Glutamatergic neuron (in vitro differentiated cells): ENCODE data around the gene RNF222. TPM values are rescaled to one million over a fixed set of nuclear protein-coding genes. Genes with fewer than 3 reads are reported as not detected.

Source experiments
- DNase-seq: peaks from one replicate; pipeline ENCODE4 v3.0.0; 2022
- H3K27ac Mint-ChIP-seq: one replicate; pipeline ENCODE4 v1.8.0; 2020; ENCODE audit warnings: mild to moderate bottlenecking, mixed read lengths, inconsistent platforms; ENCODE audit not compliant: unreplicated experiment
- H3K27me3 Mint-ChIP-seq: one replicate; pipeline ENCODE4 v1.8.0; 2020; ENCODE audit warnings: mild to moderate bottlenecking, moderate library complexity, mixed read lengths, inconsistent platforms; ENCODE audit not compliant: unreplicated experiment
- H3K36me3 Mint-ChIP-seq: one replicate; pipeline ENCODE4 v1.8.0; 2020; ENCODE audit warnings: mild to moderate bottlenecking, mixed read lengths, inconsistent platforms; ENCODE audit not compliant: unreplicated experiment
- H3K4me1 Mint-ChIP-seq: one replicate; pipeline ENCODE4 v1.8.0; 2020; ENCODE audit warnings: mild to moderate bottlenecking, low read depth, mixed read lengths, inconsistent platforms; ENCODE audit not compliant: unreplicated experiment
- H3K4me3 Mint-ChIP-seq: one replicate; pipeline ENCODE4 v1.8.0; 2020; ENCODE audit warnings: mild to moderate bottlenecking, mixed read lengths, inconsistent platforms; ENCODE audit not compliant: unreplicated experiment
- H3K9me3 Mint-ChIP-seq: one replicate; pipeline ENCODE4 v1.8.0; 2020; ENCODE audit warnings: mild to moderate bottlenecking, moderate library complexity, mixed read lengths, inconsistent platforms; ENCODE audit not compliant: unreplicated experiment
- total RNA-seq: library from RNA; stranded (reverse); fragmentation: NEBNext Ultra II Directional; extraction: Animal tissue kit (Norgen Biotek cat#: 25700); gene quantifications from one replicate; pipeline ENCODE4 v1.2.1, GENCODE V29; 2021; ENCODE audit not compliant: unreplicated experiment
- TF ChIP-seq, protein P1 (sequence below): fragments of 200-600 bp; sonication (generic); IDR thresholded peaks from one replicate; pipeline ENCODE4 v1.5.0; 2021; ENCODE audit not compliant: partially characterized antibody, unreplicated experiment

RNF222 gene
- total RNA-seq, 1 donor from 2014 or later: not detected

DNA sequence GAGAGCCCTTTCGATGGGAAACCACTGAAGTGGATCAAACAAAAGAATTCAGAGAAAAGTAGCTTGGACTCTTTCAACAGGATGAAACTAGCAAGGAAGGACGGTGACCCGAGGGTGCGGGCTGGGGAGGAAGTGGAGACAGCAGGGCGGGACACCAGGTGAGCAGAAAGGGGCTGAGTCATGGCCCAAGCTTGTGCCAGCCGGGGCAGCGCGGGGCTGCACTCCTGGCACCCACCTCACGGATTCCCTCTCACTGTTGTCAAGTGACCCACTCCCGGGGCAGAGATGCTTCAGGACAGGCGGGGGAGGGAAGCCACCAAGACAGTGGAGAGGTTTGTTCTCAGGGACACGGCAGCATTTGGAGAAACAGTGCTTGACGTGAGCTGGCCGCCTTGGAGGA, 10.7 kb upstream of the RNF222 start:
- H3K4me3 Mint-ChIP-seq: no peak overlapping the region
- TF ChIP-seq, protein P1, sequence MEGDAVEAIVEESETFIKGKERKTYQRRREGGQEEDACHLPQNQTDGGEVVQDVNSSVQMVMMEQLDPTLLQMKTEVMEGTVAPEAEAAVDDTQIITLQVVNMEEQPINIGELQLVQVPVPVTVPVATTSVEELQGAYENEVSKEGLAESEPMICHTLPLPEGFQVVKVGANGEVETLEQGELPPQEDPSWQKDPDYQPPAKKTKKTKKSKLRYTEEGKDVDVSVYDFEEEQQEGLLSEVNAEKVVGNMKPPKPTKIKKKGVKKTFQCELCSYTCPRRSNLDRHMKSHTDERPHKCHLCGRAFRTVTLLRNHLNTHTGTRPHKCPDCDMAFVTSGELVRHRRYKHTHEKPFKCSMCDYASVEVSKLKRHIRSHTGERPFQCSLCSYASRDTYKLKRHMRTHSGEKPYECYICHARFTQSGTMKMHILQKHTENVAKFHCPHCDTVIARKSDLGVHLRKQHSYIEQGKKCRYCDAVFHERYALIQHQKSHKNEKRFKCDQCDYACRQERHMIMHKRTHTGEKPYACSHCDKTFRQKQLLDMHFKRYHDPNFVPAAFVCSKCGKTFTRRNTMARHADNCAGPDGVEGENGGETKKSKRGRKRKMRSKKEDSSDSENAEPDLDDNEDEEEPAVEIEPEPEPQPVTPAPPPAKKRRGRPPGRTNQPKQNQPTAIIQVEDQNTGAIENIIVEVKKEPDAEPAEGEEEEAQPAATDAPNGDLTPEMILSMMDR: no peak
- DNase-seq: no peak

DNA sequence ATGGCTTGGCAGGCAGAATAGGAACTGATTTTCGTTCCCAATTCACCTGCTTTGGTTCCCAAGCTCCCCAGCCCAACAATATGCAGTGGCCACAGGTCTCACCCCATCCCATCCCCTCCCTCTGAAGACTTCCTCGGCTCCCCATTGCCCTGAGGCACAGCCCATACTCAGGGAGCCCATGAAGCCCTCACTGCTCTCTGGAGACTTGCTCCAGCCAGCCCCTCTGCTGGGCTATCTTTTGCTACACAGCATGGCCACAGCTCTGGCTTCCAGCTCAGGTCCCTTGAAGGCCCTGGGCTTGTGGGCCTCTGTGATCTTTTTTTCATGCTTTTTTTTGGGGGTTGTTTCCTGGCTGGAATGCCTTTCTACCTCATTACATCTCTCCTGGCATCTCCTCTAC, 8.5 kb upstream of the RNF222 start:
- Mint-ChIP-seq H3K36me3 (no peaks in the 10 kb centered on the region), H3K27ac (no peak overlapping the region), H3K4me3 (no peak overlapping the region), H3K27me3 (peaks cover 1% of the 10 kb centered on the region), H3K4me1 (no peaks in the 10 kb centered on the region), H3K9me3 (no peaks in the 10 kb centered on the region)
- no peak for DNase-seq
- TF ChIP-seq, protein P1: no peak

More for the DNA sequence above, 10.7 kb upstream of the RNF222 start:
- Mint-ChIP-seq H3K27ac (no peak overlapping the region), H3K9me3 (no peaks in the 10 kb centered on the region), H3K27me3 (no peaks in the 10 kb centered on the region), H3K36me3 (no peaks in the 10 kb centered on the region), H3K4me1 (no peaks in the 10 kb centered on the region)

DNA sequence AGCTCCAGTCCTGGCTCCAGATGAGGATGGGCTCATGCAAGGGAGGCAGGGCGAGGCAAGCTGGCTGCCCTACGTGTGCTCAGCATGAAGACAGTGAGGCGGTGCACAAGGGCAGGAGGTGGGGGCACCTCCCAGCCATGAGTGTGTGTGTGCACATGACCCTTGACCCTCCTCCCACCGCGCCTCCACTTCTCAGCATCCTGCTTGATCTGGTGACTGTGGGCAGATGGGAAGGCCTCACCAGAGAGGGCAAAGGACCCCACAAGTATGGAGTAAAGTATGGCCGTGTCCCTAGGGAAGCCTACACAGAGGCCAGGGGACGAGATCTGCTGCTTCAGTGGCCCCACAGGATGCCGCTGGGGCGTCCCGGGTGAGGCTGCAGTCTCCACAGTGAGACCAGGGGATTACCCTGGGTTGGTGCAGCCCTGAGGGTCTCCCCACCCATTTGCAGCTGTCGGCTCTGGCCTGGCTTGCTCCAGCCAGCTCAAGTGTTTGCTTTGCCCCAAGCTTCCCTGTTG, 7.9 kb upstream of the RNF222 start:
- Mint-ChIP-seq H3K4me3 (no peak overlapping the region), H3K27me3 (peaks cover 1% of the 10 kb centered on the region), H3K4me1 (no peaks in the 10 kb centered on the region), H3K36me3 (no peaks in the 10 kb centered on the region), H3K9me3 (no peaks in the 10 kb centered on the region), H3K27ac (no peak overlapping the region)
- TF ChIP-seq, protein P1: no peak
- DNase-seq: no peak

DNA sequence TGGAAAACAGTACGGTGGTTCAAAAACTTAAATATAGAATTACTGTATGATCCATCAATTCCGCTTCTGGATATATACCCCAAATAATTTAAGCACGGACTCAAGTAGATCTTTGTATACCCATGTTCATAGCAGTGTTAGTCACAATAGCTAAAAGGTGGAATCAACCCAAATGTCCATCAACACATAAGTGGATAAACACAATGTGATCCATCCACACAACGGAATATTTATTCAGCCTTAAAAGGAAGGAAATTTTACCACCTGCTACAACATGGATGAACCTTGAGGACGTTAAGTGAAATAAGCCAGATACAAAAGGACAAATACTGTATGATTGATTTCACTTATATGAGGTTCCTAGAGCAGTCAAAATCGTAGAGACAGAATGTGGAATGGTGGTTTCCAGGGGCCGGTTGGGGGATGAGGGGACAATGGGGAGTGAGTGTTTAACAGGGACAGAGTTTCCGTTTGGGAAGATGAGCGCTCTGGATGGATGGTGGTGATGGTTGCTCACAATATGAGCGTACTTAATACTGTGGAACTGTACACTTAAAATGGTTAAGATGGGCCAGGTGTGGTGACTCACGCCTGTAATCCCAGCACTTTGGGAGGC, 5.4 kb upstream of the RNF222 start:
- Mint-ChIP-seq H3K4me3 (no peak overlapping the region), H3K9me3 (no peaks in the 10 kb centered on the region), H3K4me1 (no peaks in the 10 kb centered on the region), H3K36me3 (no peaks in the 10 kb centered on the region), H3K27ac (no peak overlapping the region), H3K27me3 (peaks cover 1% of the 10 kb centered on the region)
- TF ChIP-seq, protein P1: no peak
- no peak for DNase-seq

DNA sequence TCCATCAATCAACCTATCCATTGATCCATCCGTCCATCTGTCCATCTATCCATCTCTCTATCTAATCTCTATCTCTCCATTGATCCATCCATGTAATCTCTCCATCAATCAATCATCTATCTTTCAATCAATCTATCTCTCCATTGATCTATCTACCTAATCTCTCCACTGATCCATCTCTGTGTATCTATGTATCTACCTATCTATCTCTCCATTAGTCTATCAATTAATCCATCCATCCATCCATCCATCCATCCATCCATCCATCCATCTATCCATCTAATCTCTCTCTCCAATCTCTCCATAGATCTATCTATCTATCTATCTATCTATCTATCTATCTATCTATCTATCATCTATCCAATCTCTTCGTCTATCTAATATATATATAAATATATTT, 3.5 kb upstream of the RNF222 start:
- Mint-ChIP-seq H3K27ac (no peak overlapping the region), H3K4me3 (no peak overlapping the region), H3K9me3 (no peaks in the 10 kb centered on the region), H3K27me3 (peaks cover 3% of the 10 kb centered on the region), H3K4me1 (no peaks in the 10 kb centered on the region), H3K36me3 (no peaks in the 10 kb centered on the region)
- no peak for DNase-seq
- TF ChIP-seq, protein P1: no peak
